Sigmoid colon (tissue), 7 donors: ENCODE results near the gene EXOC3L4. TPM values are rescaled to one million over a fixed set of nuclear protein-coding genes. Genes with fewer than 3 reads are reported as not detected.

Experiments
- DNase-seq: peaks from one replicate; pipeline ENCODE4 v3.0.0-alpha.2; 2019
- H3K27ac ChIP-seq, 4 donors: fragments of 200-600 bp; sonication (generic); one replicate each; pipeline ENCODE4 v1.5.1; 2016 to 2019; ENCODE audit warnings: mild to moderate bottlenecking in 1 of 4
- H3K27me3 ChIP-seq, 3 donors: fragments of 200-600 bp; sonication (generic); one replicate each; pipeline ENCODE4 v1.5.1; 2019; ENCODE audit warnings: mild to moderate bottlenecking in 1 of 3
- H3K36me3 ChIP-seq, 4 donors: fragments of 200-600 bp; sonication (generic); one replicate each; pipeline ENCODE4 v1.5.1; 2016 to 2019
- H3K4me1 ChIP-seq, 4 donors: fragments of 200-600 bp; sonication (generic); one replicate each; pipeline ENCODE4 v1.5.1; 2017 to 2019
- H3K4me3 ChIP-seq, 4 donors: fragments of 200-600 bp; sonication (generic); one replicate each; pipeline ENCODE4 v1.5.1; 2017 to 2019; ENCODE audit warnings: mild to moderate bottlenecking in 2 of 4, moderate library complexity in 1 of 4
- H3K9me3 ChIP-seq, 4 donors: fragments of 200-600 bp in 3 of 4; sonication (generic) in 3 of 4; one replicate each; pipeline versions ENCODE4 v1.5.1 to v1.6.1; 2013 to 2019
- CTCF ChIP-seq, 4 experiments: fragments of 450-650 bp in 3 of 4; fragments of 200-600 bp in 1 of 4; IDR thresholded peaks; one replicate each; pipeline ENCODE4 v1.5.1; 2016 to 2019; ENCODE audit warnings: antibody characterized with exemption in 4 of 4, mild to moderate bottlenecking in 3 of 4, moderate library complexity in 2 of 4
- EP300 ChIP-seq, 4 donors: sonication (generic); formaldehyde crosslinking; IDR thresholded peaks; one replicate each; pipeline ENCODE4 v1.6.1; 2017; ENCODE audit warnings: antibody characterized with exemption in 4 of 4
- POLR2A ChIP-seq, 2 donors: fragments of 450-650 bp; IDR thresholded peaks; one replicate each; pipeline ENCODE4 v1.6.1; 2016; ENCODE audit warnings: antibody characterized with exemption in 2 of 2, mild to moderate bottlenecking in 2 of 2, moderate library complexity in 2 of 2
- POLR2AphosphoS5 ChIP-seq, 4 donors: sonication (generic); formaldehyde crosslinking; IDR thresholded peaks; one replicate each; pipeline ENCODE4 v1.6.1; 2017; ENCODE audit warnings: antibody characterized with exemption in 4 of 4
- WGBS, 2 donors: extraction: QIAGEN DNeasy Blood & Tissue Kit; methylation state at CpG; one replicate each; pipeline ENCODE4 v1.1.7; 2013; 5-methylcytosine and 5-hydroxymethylcytosine counted together
- intact Hi-C: fragments of 100-400 bp; cut with DNase I; formaldehyde crosslinking; loops from one replicate; pipeline ENCODE4 v1.15.1; 2023
- polyA plus RNA-seq, 3 donors: library from polyadenylated mRNA; stranded (reverse); fragments of 200-250 nt; gene quantifications; one replicate each; pipeline ENCODE4 v1.2.3, GENCODE V29; 2013
- total RNA-seq, 4 donors: library from RNA; depleted of rRNA; stranded (reverse); fragments of >200 nt; gene quantifications; one replicate each; pipeline ENCODE4 v1.1.0, GENCODE V29; 2016
- donor health status: healthy with polysubstance abuse.
- donor health status: Bipolar disorder and iron deficiency.
- donor health status: healthy.

Gene EXOC3L4
- total and polyA plus RNA-seq, 7 donors: 0.36 to 23.8 (median 1.8) TPM

- H3K9me3 ChIP-seq: no peaks in the 10 kb centered on the region
- no peaks in the 10 kb centered on the region for H3K27me3 ChIP-seq
- intact Hi-C loops: no loop called here
- H3K4me3 ChIP-seq: no peak overlapping the region
- TF ChIP-seq POLR2A (IDR thresholded peaks at IDR 0.05) (no peak), POLR2AphosphoS5 (IDR thresholded peaks at IDR 0.05) (no peak), CTCF (IDR thresholded peaks at IDR 0.05) (no peak), EP300 (IDR thresholded peaks at IDR 0.05) (no peak)
- DNase-seq: no peak
- H3K4me1 ChIP-seq: peaks cover 0 to 41% (median 33%) of the 10 kb centered on the region in 4 donors
- no peaks in the 10 kb centered on the region for H3K36me3 ChIP-seq
- 79 to 85% methylated on average over 5 of the region's 5 CpGs for WGBS, 2 donors
- no peak overlapping the region for H3K27ac ChIP-seq
Observed at GRCh38 chr14:103059556-103059955, 35.0 kb upstream of the EXOC3L4 start.

- no peak for TF ChIP-seq EP300 (IDR thresholded peaks at IDR 0.05)
- no peak for TF ChIP-seq CTCF (IDR thresholded peaks at IDR 0.05)
- TF ChIP-seq POLR2AphosphoS5 (IDR thresholded peaks at IDR 0.05): no peak
- no peak for TF ChIP-seq POLR2A (IDR thresholded peaks at IDR 0.05)
- Histone ChIP-seq H3K4me1 (peaks cover 0 to 22% (median 16%) of the 10 kb centered on the region in 4 donors), H3K4me3 (no peak overlapping the region), H3K36me3 (no peaks in the 10 kb centered on the region), H3K27me3 (no peaks in the 10 kb centered on the region), H3K9me3 (no peaks in the 10 kb centered on the region), H3K27ac (no peak overlapping the region)
- 75 to 84% methylated on average over 6 of the region's 6 CpGs for WGBS, 2 donors
- peak; percentile 33 for DNase-seq
- intact Hi-C loops: no loop called here
Observed at GRCh38 chr14:103061482-103061976, 33.0 kb upstream of the EXOC3L4 start.

- Histone ChIP-seq H3K9me3 (no peaks in the 10 kb centered on the region), H3K4me1 (peaks cover 0 to 7% (median 0%) of the 10 kb centered on the region in 4 donors), H3K36me3 (no peaks in the 10 kb centered on the region), H3K27ac (no peak overlapping the region), H3K27me3 (no peaks in the 10 kb centered on the region), H3K4me3 (no peak overlapping the region)
- TF ChIP-seq POLR2AphosphoS5 (IDR thresholded peaks at IDR 0.05) (no peak), CTCF (IDR thresholded peaks at IDR 0.05) (no peak), POLR2A (IDR thresholded peaks at IDR 0.05) (no peak), EP300 (IDR thresholded peaks at IDR 0.05) (no peak)
- intact Hi-C loops: no loop called here
- DNase-seq: no peak
- 95 to 97% methylated on average over 4 of the region's 4 CpGs for WGBS, 2 donors
Observed at GRCh38 chr14:103064436-103064835, 30.1 kb upstream of the EXOC3L4 start.

- Histone ChIP-seq H3K36me3 (no peaks in the 10 kb centered on the region), H3K4me3 (no peak overlapping the region), H3K4me1 (peaks cover 0 to 1% (median 0%) of the 10 kb centered on the region in 4 donors), H3K9me3 (no peaks in the 10 kb centered on the region), H3K27ac (no peak overlapping the region), H3K27me3 (no peaks in the 10 kb centered on the region)
- intact Hi-C loops: no loop called here
- DNase-seq: peak; percentile 20
- 88 to 91% methylated on average over 12 of the region's 12 CpGs for WGBS, 2 donors
- TF ChIP-seq POLR2AphosphoS5 (IDR thresholded peaks at IDR 0.05): no peak
Observed at GRCh38 chr14:103064978-103065377, 29.5 kb upstream of the EXOC3L4 start.

- Histone ChIP-seq H3K27ac (peak overlapping the region in 1 of 4 donors; percentile 3), H3K36me3 (no peaks in the 10 kb centered on the region), H3K9me3 (no peaks in the 10 kb centered on the region), H3K4me3 (no peak overlapping the region), H3K27me3 (no peaks in the 10 kb centered on the region), H3K4me1 (no peaks in the 10 kb centered on the region)
- 84 to 89% methylated on average over 7 of the region's 7 CpGs for WGBS, 2 donors
- peak; percentile 48 for DNase-seq
- no peak for TF ChIP-seq POLR2AphosphoS5 (IDR thresholded peaks at IDR 0.05)
- no peak for TF ChIP-seq CTCF (IDR thresholded peaks at IDR 0.05)
- TF ChIP-seq EP300 (IDR thresholded peaks at IDR 0.05): no peak
- TF ChIP-seq POLR2A (IDR thresholded peaks at IDR 0.05): no peak
- intact Hi-C loops: no loop called here
Observed at GRCh38 chr14:103065861-103066260, 28.7 kb upstream of the EXOC3L4 start.
